Activated CD4-positive, alpha-beta T cell treated with anti-CD3 and anti-CD28 coated beads, Interleukin-2, Interleukin-6, amounts not matched to agents 100 ng/mL and 50 ng/mL, durations not matched to agents 16 hours and 8 hours (primary cell): ENCODE results near the gene MEX3C.

ENCODE experiments used
- DNase-seq: peaks from one replicate; pipeline ENCODE4 v3.0.0-alpha.2; 2020

The MEX3C gene

DNA sequence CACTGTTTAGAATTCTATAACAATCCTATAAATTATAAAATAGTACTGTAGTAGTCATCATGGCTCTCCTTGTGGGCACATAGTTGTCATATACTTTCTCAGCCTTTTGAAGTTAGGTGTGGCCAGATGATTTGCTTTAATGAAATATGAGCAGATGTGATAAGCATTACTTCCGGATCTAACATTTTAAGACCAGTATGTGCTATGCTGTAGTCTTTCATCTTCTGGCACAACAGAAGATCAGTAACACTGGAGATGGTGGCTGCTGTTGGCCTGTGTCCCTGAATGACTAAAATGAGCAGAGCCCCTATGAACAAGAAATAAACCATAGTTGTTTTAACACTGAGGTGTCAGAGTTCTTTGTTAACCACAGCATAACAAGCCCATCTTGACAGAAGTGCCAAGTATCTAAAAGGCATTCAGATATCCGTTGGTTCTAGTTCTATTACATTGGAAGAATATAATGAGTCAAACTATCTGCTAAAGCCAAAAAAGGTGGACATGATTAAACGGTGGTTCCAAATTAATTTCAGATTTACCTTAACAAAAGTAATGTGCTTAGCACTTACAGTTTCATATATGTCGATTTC, 6.3 kb downstream of the MEX3C start:
- DNase-seq = peak; percentile 74

DNA sequence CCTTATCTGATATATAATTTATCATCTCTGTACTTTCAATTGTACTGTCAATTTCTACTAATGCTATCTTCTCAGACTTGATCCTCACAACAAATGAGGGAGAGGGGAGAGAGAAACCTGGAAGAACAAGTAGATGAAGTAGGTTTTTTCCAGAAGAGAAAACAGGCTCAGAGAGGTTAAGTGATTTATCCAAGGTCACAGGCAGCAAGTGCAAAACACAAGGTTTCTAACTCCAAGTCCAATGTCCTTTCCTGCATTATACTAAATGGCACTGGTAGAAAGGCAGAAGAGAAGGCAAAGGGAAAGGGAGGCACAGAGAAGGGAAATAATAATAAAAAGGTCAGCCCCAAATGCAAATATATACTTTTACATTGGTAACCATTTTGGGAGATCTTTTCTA, 7.5 kb downstream of the MEX3C start:
- DNase-seq = no peak

DNA sequence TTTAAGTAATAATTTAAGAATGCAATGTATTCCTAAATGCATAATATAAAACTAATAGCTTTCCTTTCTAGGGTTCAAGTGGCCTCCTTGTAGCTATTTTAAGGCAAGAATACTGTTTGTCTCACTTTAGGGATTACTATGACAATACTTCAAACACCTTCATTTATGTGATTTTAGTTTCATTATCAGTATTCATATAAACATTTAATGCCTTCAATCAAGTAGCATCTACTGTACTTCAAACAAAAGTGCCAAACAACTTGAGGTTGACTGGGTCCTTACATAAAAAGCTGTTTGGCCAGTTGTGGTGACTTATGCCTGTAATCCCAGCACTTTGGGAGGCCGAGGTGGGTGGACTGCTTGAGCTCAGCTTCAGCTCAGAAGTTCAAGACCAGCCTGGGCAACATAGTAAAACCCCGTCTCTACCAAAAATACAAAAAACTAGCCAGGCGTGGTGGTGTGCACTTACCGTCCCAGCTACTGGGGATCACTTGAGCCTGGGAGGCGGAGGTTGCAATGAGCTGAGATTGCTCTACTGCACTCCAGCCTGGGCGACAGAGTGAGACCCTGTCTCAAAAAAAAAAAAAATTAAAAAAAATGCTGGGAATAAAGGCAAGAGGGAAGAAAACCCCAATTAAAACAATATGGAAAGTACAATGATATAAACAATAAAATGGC, 9.3 kb downstream of the MEX3C start:
- DNase-seq = peak; percentile 27

DNA sequence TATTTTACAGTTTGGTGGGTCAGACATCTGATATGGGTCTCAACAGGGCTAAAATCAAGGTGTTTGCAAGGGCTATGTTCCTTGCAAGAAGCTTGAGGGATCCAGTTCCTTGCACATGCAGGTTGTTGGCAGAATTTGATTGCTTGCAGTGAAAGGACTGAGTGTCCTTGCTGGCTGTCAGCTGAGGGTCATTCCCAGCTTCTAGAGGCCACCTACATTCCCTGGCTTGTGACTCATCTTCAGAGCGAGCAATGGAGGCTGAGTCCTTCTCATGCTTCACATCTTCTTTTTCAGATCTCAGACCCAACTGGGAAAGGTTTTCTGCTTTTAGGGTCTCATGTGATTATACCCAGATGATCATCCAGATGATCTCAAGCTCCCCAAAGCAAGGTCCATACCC, 12.4 kb downstream of the MEX3C start:
- DNase-seq = no peak

DNA sequence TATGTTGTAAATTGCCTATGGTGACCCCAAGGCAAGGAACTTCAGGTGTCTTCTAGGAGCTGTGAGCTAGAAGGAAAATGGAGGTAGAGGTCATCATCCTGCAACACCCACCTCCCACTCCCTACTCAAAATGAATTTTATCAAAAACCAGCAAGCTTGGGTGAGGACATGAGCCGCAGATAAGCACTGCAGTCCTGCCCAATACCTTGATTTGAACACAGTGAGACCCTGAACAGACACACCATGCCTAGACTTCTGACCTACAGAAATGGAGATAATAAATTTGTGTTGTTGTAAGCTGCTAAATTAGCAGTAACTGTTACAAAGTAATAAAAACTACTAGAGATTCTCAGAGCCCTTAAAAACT, 13.4 kb downstream of the MEX3C start:
- no peak for DNase-seq

DNA sequence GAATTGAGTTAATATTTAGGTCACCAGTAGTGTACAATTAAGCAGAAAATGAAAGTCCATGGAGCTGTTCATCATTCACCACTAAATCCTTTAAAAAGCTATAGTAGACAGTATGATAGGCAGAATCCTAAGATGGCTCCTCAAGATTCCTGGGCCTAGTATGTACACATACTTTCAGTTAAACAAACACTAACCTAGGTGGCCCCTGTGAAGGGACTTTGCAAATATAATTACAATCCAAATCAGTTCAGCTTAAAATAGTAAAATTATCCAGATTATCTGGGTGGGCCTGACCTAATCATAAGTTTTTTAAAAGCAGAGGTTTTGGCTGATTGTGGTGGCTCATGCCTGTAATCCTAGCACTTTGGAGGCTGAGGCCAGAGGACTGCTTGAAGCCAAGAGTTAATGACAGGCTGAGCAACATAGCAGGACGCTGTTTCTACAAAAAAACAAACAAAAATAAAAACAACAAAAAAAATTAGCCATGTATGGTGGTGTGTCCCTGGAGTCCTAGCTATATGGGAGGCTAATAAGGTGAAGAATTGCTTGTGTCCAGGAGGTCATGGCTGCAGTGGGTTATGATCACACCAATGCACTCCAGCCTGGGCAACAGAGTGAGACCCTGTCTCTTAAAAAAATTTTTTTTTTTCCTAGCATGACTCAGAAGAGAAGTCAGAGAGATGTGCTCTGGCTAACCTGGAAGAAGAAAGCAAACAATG, 13.9 kb downstream of the MEX3C start:
- no peak for DNase-seq

DNA sequence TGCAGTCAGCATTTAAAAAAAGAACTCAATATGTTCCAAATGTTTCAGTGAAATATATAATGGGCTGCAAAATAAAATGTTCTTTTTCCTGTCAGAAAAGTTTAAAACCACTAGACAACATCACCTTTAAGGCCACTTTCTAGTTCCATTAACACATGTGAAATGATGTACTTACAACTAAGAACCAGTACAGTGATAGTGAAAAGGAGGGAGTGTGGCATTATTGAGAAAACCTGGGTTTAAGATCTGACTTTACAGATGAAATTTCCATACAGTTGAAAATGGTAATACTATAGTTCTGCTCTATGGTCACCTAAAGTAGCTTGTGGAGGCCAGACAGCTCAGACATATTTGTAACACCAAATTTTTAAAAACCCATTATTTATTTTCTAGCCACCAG, 14.7 kb downstream of the MEX3C start:
- DNase-seq = no peak

DNA sequence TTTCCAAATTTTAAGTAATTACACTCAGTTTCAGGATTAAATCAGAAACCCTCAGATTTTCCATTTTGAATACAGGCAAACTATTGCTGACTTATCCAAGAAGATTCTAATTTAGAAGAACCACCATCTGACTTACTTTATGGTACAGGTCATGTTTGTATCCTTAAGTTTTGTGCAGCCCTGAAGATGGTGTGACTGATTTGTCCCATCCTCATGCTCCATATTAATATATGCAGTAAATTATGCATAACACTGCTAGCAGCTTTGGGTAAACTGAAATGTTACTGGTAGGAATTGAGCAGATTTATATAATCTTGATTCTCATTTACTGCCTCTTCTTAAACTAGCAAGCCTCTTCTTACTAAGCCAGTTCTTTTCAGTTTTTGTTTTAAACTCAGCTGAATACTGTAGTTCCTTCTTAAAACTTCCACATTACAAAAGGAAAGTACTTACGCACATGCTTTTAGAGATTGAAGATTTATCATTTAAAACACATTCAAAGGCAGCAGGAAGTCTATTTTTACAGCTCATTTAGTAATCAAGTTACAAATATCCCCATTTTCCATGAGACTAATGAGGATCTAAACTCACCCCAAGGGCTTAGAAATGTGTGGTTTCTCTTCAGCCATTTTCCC, 25.7 kb downstream of the MEX3C start:
- peak; percentile 33 for DNase-seq

DNA sequence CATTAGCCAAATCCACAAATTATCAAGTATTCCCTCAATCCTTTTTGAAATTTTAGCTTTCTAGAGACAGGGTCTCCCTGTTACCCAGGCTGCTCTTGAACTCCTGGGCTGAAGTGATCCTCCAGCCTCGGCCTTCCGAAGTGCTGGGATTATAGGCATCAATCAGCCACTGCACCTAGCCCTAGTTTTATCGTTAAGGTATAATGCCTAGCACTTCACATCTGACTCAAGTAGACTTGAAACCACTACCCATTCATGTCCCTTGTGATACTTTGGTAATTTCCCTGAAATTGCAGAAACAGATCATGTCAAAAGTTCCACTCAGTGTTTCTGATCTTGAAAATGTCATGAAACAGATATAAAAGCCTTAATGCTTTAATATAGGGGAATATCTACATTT, 26.3 kb downstream of the MEX3C start:
- peak; percentile 66 for DNase-seq

DNA sequence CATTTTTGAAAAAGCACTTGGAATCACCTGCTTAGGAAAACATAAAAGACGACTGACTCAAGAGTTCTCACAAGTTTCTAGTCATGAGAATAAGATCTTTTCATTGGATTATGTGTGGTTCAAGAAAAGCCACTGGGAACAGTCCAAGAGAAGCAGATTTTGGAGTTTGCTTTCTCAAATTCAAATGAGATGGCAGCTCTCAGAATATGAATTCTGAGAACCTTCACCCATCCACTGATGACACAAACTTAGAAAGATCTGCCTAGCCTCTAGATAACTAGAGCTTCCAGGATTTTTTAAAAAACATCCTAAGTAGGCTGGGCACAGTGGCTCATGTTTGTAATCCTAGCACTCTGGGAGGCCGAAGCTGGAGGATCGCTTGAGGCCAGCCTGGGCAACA, 26.8 kb downstream of the MEX3C start:
- peak; percentile 56 for DNase-seq

DNA sequence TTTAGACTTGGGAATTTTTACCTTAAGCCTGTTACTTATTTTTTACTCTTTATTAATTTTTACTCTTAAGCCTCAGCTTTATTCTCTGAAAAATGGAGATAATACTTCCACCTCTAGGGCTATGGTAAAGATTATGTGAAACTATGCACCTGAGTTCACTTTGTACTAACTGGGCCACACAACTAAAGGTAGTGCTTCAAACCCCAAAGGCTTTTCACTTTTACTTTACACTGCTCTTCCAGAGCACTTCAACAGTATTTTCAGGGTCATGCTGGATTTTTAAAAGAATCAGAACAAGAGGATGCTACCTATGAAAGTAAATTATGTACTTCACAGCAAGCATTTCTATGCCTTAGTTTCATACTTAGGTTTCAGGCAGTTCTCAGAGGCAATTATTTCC, 27.8 kb downstream of the MEX3C start:
- DNase-seq = peak; percentile 45

DNA sequence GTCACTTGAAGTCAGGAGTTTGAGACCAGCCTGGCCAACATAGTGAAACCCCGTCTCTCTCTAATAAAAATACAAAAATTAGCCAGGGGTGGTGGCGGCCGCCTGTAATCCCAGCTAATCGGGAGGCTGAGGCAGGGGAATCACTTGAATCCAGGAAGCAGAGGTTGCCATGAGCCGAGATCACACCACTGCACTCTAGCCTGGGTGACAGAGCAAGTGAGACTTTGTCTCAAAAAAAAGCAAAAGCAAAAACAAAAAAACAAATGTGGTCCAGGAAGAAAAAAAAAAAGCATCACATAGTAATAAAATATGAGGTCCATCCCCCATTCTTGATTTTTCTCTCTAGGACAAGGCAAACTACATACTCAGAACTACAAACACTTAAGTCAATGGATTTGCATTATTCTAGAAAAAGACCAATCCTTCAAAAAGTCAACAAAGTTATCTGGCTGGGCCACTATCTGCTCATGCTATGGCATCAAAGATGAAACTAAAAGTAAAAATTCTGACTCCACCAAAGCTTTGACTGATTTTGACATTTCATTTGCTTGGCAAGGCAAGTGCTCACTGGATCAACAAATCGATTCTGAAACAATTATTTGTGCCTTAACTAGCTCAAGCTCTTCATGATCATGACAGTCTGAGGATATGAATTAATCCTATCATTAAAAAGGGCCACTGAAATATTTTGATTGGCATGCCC, 28.4 kb downstream of the MEX3C start:
- DNase-seq = peak; percentile 50

DNA sequence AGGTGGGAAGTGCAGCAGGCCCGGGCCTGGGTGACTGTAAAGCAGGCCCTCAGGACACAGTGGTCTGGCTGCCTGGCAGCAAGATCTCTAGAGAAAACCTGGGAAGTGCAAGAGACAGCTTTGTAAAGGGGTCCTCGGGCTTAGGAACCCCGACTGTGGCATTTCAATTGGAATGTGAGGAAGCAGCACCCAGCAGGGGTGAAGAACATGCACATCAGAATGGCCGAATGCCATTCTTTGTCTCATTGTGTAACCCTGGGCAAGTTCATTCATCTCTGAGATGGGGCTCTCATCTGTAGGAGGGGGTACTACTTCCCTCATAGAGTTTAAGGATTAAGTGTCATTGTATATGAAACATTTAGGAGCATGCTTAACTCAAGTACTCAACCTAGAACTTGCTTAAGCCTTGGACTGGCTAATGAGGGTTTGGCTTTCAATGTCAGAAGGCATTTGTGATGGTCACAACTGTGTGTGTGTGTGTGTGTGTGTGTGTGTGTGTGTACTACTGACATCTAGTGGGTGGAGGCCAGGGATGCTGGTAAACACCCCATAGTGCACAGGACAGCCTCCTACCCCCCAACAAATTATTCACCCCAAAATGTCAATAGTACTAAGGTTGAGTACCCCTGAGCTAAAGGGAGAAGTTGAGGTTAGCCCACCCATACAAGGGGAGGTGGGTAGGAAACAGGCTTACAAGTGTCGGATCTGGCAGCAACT, 29.3 kb downstream of the MEX3C start:
- no peak for DNase-seq

DNA sequence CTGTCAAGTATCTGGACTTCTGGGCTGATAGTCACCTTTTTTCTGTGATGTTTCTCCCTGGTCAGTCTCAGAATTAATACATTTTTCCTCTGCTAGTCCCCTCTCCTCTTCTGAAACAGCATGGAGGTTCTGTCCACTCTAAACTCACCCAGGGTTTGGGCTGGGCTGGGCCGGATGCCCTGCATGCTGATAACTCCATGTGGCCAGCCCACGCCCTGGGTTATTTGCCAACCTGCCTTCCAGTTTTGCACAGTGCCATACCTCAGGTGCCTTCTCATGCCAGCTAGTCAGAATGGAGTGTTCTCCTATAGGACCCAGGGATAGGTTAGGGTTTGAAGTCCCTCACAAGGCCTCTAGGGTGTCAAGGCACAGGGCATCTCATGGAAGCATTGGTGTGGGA, 32.2 kb downstream of the MEX3C start:
- no peak for DNase-seq

DNA sequence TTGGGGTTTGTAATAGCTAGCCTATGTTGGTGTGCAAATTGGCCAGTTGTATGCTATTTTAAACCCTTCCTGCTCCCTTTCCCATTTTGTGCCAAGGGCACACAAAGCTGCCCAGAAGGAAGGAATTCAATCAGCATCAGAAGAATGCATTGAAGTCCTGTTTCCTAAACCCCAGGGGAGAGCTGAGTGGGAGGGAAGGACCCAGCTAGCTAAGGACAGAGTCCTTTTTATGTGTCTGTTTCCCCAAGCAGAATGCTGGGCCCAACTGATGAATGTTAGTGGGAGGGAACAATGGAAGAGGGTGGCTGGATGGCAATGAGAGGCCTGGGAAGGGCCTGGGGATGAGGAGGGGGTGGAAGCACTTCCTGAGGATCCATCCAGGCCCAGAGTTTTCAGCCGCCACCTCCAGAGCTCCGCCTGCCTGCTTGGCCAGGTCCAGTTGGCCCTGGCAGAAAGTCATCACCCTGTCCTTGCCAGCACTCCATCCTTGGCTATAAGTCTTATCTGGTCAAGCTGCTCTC, 32.7 kb downstream of the MEX3C start:
- DNase-seq = no peak

DNA sequence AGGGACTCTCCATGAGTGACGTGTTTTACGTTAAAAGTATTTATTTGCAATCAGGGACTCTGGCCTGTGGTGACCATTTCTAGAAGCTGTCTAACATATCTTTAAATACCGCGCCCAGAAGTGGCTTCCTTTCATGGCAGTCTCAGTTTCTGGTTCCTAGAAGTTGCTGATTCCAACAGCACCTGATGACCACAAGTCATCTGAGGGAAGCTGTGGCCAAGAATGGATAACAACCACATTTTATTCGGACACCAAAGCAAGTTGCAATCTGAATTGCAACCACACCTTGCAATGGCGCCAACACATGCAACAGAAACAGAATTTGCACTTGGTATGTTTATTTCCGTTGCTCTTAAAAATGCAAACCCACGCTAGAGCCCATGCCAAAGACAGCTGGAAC, 33.1 kb downstream of the MEX3C start:
- DNase-seq = peak; percentile 19

DNA sequence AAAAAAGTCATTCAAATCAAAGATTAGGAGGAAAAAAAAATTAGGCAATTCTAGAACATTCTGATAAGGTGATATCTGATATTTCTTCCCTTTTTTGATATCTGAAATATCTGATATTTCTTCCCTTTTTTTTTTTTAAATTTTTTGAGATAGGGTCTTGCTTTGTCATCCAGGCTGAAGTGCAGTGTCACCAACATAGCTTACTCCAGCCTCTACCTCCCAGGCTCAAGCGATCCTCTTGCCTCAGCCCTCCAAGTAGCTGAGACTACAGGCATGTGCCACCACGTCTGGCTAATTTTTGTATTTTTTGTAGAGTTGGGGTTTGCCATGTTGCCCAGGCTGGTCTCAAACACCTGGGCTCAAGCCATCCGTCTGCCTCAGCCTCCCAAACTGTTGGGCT, 33.9 kb downstream of the MEX3C start:
- no peak for DNase-seq

DNA sequence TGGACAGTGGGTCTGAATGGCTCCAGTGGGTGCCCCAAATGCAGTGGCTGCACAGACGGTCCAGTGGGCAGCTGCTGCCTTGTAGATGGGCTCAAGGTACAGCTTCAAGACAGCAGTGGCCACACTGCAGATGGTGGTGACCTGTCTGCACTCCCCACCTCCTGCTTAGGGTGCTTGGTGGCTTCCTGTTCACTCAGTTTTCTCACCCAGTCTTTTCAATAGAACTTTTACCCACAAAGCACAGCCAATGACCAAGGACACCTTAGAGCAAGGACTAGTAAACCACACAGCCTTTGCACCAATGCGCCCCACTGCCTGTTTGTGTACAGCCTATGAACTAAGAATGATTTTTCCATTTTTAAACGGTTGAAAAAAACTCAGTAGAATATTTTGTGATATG, 34.9 kb downstream of the MEX3C start:
- no peak for DNase-seq

DNA sequence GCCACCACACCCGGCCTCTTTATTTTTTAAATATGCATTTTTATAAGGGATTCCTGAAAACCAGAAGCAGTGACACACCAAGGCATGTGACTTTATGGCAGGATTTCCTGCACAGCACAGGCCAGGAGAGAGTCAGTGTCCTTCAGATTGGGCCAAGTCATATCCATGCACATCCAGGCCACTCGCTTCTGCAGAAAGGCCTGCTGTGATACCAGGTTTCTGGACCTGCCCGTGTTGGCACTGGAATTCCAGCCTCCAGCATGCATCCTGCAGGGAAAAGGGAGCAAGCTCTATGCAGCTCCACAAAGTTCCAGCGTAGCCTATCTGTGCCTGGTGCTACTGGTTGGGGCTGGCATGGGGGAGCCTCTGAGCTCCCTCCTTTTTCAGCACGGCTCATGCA, 36.8 kb downstream of the MEX3C start:
- no peak for DNase-seq

DNA sequence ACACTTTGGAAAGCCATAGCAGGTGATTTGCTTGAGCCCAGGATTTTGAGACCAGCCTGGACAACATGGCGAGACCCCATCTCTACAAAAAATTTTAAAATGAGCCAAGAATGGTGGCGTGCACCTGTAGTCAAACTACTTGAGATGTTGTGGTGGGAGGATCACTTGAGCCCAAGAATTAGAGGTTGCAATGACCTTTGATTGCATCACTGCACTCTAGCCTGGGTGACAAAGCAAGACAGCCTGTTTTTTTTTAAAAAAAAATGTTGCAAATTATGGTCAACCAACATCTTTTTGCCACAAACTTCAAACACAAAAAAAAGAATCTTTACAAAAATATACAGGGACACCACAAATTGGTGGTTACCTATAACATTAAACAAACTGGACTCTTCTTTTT, 40.3 kb downstream of the MEX3C start:
- DNase-seq = no peak

DNA sequence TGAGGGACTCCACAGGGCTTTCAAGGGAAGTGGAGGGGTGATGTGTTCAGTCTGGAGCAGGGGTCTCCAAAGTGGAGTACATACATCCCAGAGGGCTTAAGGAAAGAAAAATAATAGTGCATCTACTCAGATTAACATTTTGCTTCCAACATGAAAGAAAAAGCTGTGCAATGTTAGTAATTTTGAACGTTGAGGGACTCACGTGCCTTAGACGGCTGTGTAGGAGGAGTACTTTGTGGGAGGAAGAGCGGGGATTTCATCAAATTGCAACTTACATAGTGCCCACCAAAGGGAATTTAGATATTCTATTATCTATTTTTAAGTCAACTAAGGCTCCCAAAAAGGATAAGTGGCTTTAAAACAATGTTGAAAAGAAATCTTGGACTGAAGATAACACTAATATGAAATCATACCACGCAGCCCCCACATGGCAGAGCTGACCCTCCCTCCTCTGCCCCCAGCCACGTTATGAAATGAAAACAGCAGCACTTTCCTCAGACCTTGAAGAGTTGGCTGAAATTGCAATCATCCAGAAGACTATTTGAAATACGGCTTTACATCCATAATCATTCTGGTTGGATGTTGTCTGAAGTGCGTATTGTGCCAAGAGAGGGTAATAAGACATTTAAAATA, 42.9 kb downstream of the MEX3C start:
- no peak for DNase-seq
